ENCODE results near the gene HBEGF. TPM values are rescaled to one million over a fixed set of nuclear protein-coding genes. Genes with fewer than 3 reads are reported as not detected.

The HBEGF gene
- total and polyA plus RNA-seq, 10 of the 15 experiments (the other 5 are each of a cell fraction or from before 2014, with no cell fraction given) = 0.87 to 3.1 (median 2.1) TPM

DNA sequence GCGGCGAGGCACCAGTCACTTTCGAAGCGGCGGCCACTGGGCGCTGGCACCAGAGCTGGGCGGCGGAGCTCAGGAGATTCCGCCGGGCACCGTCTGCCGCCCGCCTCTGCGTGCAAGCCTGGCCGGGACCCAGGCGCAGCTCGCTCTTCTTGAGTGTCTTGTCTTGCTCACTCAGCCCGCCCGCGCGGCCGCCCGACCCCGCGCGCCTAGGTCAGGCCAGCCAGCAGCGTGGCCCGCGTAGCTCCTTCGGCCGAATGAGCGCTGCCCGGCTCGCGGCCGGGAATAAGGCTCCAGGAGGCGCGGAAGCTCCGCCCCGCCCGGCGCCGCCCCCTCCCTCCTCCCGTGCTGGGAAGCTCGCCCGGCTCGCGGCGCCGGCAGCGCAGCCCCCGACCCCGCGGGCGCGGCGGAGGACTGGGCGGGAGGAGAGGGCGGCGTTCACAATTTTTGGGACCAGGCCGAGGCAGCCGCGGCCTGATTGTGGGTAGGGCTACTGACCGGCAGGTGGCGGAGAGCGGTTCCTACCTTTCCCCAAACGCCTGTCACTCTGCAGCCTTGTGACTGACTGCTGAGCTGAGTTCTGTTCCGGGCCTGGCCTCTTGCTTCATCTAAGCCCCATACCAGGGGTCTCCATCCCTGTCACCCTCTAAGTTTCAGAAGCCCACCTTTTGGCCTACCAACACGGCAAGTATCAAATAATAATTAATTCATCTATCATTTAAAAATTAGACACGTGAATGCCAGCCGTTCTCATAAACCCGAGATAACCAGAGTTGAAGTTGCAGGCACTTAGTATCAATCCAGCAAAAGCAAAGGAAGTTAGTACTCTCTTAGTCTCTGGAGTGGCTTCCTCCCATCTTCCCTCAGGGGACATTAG lies at the start of gene HBEGF (continued):
- TF ChIP-seq MEF2B (IDR thresholded peaks at IDR 0.05; ENCODE audit: partially characterized antibody, poor library complexity, severe bottlenecking) (no peak), ZZZ3 (IDR thresholded peaks at IDR 0.05; ENCODE audit: control insufficient read depth, insufficient read length, low read depth) (no peak), EP300 (IDR thresholded peaks at IDR 0.05; ENCODE audit: borderline replicate concordance in 1 of 2, control insufficient read depth in 1 of 2, low read depth in 2 of 2, low read length in 2 of 2) (no peak), FOS (IDR thresholded peaks at IDR 0.05; ENCODE audit: borderline replicate concordance, extremely low read depth, insufficient read length) (no peak), PAX8 (IDR thresholded peaks at IDR 0.05) (no peak), SUPT20H (IDR thresholded peaks at IDR 0.05; ENCODE audit: borderline replicate concordance, control insufficient read depth, low read depth, low read length) (no peak), HDAC2 (IDR thresholded peaks at IDR 0.05) (no peak)
- TF ChIP-seq, protein P1, sequence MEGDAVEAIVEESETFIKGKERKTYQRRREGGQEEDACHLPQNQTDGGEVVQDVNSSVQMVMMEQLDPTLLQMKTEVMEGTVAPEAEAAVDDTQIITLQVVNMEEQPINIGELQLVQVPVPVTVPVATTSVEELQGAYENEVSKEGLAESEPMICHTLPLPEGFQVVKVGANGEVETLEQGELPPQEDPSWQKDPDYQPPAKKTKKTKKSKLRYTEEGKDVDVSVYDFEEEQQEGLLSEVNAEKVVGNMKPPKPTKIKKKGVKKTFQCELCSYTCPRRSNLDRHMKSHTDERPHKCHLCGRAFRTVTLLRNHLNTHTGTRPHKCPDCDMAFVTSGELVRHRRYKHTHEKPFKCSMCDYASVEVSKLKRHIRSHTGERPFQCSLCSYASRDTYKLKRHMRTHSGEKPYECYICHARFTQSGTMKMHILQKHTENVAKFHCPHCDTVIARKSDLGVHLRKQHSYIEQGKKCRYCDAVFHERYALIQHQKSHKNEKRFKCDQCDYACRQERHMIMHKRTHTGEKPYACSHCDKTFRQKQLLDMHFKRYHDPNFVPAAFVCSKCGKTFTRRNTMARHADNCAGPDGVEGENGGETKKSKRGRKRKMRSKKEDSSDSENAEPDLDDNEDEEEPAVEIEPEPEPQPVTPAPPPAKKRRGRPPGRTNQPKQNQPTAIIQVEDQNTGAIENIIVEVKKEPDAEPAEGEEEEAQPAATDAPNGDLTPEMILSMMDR (IDR thresholded peaks at IDR 0.05 in 2 of 3, conservative IDR thresholded peaks at IDR 0.05 in 1 of 3; ENCODE audit: control insufficient read depth in 2 of 3, extremely low read depth in 1 of 3, insufficient read depth in 1 of 3, low read depth in 3 of 3, low read length in 3 of 3) = peak; percentile 49 to 65 (median 55)
- TF ChIP-seq, protein P2, sequence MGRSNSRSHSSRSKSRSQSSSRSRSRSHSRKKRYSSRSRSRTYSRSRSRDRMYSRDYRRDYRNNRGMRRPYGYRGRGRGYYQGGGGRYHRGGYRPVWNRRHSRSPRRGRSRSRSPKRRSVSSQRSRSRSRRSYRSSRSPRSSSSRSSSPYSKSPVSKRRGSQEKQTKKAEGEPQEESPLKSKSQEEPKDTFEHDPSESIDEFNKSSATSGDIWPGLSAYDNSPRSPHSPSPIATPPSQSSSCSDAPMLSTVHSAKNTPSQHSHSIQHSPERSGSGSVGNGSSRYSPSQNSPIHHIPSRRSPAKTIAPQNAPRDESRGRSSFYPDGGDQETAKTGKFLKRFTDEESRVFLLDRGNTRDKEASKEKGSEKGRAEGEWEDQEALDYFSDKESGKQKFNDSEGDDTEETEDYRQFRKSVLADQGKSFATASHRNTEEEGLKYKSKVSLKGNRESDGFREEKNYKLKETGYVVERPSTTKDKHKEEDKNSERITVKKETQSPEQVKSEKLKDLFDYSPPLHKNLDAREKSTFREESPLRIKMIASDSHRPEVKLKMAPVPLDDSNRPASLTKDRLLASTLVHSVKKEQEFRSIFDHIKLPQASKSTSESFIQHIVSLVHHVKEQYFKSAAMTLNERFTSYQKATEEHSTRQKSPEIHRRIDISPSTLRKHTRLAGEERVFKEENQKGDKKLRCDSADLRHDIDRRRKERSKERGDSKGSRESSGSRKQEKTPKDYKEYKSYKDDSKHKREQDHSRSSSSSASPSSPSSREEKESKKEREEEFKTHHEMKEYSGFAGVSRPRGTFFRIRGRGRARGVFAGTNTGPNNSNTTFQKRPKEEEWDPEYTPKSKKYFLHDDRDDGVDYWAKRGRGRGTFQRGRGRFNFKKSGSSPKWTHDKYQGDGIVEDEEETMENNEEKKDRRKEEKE (IDR thresholded peaks at IDR 0.05) = no peak
- TF ChIP-seq, protein P3, sequence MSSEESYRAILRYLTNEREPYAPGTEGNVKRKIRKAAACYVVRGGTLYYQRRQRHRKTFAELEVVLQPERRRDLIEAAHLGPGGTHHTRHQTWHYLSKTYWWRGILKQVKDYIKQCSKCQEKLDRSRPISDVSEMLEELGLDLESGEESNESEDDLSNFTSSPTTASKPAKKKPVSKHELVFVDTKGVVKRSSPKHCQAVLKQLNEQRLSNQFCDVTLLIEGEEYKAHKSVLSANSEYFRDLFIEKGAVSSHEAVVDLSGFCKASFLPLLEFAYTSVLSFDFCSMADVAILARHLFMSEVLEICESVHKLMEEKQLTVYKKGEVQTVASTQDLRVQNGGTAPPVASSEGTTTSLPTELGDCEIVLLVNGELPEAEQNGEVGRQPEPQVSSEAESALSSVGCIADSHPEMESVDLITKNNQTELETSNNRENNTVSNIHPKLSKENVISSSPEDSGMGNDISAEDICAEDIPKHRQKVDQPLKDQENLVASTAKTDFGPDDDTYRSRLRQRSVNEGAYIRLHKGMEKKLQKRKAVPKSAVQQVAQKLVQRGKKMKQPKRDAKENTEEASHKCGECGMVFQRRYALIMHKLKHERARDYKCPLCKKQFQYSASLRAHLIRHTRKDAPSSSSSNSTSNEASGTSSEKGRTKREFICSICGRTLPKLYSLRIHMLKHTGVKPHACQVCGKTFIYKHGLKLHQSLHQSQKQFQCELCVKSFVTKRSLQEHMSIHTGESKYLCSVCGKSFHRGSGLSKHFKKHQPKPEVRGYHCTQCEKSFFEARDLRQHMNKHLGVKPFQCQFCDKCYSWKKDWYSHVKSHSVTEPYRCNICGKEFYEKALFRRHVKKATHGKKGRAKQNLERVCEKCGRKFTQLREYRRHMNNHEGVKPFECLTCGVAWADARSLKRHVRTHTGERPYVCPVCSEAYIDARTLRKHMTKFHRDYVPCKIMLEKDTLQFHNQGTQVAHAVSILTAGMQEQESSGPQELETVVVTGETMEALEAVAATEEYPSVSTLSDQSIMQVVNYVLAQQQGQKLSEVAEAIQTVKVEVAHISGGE (CRISPR knock-in tag; IDR thresholded peaks at IDR 0.05) = no peak
- TF ChIP-seq, protein P4, sequence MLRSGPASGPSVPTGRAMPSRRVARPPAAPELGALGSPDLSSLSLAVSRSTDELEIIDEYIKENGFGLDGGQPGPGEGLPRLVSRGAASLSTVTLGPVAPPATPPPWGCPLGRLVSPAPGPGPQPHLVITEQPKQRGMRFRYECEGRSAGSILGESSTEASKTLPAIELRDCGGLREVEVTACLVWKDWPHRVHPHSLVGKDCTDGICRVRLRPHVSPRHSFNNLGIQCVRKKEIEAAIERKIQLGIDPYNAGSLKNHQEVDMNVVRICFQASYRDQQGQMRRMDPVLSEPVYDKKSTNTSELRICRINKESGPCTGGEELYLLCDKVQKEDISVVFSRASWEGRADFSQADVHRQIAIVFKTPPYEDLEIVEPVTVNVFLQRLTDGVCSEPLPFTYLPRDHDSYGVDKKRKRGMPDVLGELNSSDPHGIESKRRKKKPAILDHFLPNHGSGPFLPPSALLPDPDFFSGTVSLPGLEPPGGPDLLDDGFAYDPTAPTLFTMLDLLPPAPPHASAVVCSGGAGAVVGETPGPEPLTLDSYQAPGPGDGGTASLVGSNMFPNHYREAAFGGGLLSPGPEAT (IDR thresholded peaks at IDR 0.05; ENCODE audit: low read depth) = no peak
- TF ChIP-seq, protein P5, sequence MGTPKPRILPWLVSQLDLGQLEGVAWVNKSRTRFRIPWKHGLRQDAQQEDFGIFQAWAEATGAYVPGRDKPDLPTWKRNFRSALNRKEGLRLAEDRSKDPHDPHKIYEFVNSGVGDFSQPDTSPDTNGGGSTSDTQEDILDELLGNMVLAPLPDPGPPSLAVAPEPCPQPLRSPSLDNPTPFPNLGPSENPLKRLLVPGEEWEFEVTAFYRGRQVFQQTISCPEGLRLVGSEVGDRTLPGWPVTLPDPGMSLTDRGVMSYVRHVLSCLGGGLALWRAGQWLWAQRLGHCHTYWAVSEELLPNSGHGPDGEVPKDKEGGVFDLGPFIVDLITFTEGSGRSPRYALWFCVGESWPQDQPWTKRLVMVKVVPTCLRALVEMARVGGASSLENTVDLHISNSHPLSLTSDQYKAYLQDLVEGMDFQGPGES (IDR thresholded peaks at IDR 0.05) = no peak

Measured in GM12878 (cell line).